NCI-H187 treated with DMSO at 0.1 percent for 48 hours (cell line): ENCODE data around the gene POTEE.
"Not testable (repeated sequence)": the region's sequence is repeated elsewhere in the genome, so short reads cannot be mapped to it uniquely, and the experiment has no call there.

Experiments used
- DNase-seq: peaks from one replicate; lab custom pipeline; 2025; lab: John Stamatoyannopoulos, UW

Gene POTEE

DNA sequence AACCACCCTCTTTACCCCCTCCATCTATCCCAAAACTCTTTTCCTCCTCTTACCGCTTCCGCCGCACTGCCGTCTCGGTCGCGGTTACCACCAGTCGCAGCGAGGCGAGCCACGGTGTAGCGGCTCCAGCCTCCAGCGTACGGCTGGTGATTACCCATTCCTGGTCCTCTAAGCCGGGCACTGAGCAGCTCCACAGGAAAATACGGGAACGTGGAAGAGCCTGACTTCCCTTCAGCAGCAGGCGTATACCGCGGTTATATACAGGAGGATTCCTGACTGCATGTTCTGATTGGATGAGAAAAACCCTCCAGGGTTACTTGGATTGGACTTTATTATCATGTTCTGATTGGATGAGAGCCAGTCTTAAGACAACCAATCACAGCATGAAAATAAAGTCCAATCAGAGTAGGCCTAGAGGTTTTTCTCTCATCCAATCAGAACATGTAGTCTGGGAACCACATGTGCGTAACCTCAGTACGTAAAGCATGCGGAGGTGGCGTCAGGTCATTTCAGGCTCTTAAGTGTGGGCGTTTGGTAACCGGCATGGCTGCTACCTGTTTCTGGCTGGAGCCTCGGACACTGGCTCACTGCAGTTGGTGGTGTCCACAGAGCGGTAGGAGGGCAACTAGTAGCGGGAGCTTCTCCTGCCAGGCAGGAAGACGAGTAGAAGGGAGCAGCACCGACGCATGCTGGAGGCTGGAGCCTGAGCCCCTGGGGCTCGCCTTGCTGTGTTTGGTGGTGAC lies at the start of gene POTEE:
POTEE (plus strand) TSS at position 507 of the 743 bp plus-strand sequence. CDS start 8,867 bp downstream, outside the sequence.
- not testable (repeated sequence) for DNase-seq

DNA sequence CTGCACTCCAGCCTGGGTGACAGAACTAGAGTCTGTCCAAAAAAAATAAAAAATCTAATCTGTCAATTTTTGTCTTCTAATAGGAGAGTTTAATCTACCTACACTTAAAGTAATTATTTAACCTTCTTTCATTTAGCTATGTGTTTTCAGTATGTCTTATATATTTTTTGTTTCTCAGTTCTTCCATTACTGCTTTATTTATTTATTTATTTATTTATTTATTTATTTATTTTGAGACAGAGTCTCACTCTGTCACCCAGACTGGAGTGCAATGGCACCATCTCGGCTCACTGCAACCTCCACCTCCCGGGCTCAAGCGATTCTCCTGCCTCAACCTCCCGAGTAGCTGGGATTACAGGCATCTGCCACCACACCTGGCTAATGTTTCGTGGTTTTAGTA lies 43.8 kb upstream of the POTEE start:
- DNase-seq = not testable (repeated sequence)

DNA sequence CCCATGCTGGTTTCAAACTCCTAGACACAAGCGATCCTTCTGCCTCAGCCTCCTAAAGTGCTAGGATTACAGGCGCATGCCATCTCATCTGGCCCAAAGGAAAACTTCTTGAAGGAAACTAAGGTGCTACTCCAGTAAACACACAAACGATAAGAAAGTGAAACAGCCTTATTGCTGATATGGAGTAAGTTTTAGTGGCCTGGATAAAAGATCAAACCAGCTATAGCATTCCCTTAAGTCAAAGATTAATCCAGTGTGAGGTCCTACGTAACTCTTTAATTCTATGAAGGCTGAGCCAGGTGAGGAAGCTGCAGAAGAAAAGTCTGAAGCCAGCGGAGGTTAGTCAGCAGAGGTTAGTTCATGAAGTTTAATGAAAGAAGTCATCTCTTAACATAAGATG lies 40.8 kb upstream of the POTEE start:
- no peak for DNase-seq

DNA sequence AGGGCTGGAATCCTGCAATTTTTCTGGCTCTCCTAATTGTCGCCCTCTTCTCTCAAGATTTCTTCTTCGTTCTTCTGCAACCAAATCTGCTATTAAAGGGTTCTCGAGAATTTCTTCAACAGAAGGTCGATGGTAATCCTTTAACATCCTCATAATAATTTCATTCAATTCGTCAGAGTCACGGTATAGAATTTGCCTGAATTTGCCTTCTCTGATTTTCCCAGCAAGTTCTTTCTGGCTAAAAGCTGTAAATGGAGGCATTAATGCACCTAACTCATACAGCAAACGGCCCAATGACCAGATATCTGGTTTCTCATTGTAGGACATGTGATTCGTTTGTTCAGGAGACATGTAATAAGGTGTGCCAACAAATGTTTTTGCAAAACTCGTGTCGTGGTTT lies 31.3 kb upstream of the POTEE start:
- not testable (repeated sequence) for DNase-seq

DNA sequence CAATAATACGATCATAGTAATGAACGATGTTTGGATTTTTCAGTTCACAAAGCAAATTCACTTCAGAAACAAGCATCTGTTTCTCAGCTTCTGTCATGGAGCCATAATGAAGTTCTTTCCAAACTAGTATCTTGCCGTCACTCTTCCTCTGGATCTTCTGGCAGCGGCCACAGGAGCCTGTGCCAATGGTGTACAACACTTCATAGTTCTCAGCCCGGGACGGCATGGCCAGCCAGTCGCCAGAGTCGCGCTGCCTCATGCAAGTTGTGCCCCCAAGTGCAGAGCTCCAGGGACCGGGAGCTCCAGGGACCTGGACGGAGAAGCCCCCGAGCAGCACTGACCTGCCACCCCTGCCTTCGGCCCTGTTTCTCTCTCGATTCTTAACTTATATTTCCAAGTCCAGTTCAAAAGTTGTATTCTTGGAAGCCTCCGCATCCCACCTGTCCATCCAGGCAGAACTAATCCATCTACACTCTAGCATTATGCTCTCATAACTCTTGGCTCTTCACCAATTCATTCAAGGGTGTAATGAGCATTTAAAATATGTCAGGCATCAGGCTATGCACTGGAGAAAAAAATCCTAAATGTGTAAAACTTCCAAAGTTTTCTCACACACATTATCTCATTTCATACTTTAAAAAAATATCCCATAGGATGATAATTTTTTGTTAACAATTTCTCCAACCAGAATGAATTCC lies 30.5 kb upstream of the POTEE start:
- not testable (repeated sequence) for DNase-seq

DNA sequence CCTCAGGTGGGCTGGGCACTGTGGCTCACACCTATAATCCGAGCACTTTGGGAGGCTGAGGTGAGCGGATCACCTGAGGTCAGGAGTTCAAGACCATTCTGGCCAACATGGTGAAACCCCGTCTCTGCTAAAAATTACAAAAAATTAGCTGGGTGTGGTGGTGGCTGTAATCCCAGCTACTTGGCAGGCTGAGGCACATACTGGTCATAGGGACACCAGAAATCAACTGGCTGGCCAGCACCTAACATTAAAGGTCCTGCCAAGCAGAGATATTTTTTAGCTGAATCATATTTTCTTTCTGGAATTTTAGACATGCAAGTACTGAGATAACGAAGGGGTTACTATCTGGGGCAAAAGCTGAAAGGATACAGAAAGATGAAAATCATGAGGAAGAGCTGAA lies 27.9 kb upstream of the POTEE start:
- not testable (repeated sequence) for DNase-seq

DNA sequence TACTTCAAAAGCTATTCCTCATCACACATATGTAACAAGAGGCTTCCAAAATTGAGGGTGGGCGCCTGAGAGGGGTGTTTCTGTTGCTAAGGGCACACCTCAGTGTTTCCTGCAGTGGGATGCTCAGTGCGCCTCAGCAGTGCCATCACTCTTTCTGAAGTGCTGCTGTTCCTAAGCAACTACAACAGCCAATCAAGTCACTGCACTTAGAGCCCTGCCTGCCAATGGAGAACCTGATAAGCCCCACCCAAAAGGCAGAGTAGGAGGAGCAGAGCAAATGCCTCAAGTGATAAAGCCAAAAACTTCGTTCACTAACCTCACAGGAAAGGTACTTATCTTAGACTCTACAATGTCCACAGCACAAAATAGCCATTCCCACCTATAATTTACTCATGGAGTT lies 15.9 kb upstream of the POTEE start:
- not testable (repeated sequence) for DNase-seq

DNA sequence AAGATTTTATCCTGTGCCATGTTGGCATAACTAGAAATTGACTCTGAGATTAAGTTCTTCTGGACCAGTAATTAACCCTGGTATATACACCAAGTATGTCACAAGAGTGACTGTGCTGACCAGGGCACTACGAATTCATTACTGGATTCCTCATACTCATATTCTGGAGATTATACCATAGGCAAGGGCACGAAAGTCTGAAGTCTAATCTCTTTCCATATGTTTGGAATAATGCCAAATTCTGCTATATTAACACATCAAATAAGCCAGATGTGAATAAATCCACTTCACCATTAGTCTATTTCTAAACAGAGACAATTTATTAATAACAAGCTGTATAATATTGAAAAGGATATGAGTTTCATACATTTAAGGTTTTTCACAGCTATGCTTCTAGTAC lies 13.2 kb upstream of the POTEE start:
- not testable (repeated sequence) for DNase-seq

DNA sequence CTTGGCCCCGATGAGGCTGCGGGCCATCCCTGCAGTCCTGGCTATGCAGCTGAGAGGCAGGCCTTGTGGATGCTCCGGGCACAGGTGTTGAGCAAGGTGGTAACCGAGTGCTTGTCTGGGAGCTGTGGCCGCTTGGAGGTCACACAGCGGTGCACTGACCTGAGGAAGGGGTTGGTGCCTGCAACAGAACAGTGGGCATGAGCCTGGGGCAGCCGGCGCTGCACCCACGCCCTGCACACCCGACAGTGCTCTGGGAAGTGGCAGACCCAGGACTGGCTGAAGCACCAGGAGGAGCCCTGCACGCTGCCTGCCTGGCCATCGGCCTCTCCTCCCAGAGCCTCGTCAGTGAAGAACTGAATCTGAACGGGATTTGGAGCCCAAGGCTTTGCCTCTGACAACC lies 8.2 kb upstream of the POTEE start:
- no peak for DNase-seq

DNA sequence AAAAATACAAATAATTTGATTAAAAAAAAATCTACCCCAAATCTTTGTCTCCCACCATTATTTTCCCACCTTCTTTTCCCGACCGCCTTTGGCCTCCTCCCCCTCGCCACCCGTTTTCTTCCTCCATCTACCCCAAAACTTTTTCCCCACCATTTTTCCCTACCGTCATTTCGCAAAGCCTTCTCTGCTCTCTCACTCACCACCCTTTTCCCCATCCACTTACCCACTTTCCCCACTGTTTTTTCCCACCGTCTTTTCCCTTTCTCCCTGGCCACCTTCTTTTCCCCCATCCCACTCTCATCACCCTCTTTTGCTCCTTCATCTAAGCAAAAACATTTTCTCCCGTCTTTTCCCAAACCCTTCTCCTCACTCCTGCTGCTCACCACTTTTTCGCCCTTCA lies 1.5 kb upstream of the POTEE start:
- not testable (repeated sequence) for DNase-seq

DNA sequence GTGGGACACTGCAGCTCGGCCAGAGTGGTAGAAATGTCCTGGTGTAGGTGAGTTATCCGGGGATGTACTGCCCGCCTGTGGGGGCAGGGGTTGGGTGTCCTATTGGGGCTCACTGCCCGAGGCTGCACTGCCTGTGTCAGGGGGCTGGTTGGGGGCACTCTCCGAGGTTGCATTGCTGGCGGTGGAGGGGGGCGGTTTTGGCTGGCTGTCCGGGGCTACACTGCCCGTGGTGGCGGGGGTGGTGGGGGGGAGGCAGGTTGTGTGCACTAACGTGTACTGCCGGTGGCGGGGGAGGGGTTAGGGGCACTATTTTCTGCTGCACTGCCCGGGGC lies 403 bp downstream of the POTEE start:
- DNase-seq = not testable (repeated sequence)

DNA sequence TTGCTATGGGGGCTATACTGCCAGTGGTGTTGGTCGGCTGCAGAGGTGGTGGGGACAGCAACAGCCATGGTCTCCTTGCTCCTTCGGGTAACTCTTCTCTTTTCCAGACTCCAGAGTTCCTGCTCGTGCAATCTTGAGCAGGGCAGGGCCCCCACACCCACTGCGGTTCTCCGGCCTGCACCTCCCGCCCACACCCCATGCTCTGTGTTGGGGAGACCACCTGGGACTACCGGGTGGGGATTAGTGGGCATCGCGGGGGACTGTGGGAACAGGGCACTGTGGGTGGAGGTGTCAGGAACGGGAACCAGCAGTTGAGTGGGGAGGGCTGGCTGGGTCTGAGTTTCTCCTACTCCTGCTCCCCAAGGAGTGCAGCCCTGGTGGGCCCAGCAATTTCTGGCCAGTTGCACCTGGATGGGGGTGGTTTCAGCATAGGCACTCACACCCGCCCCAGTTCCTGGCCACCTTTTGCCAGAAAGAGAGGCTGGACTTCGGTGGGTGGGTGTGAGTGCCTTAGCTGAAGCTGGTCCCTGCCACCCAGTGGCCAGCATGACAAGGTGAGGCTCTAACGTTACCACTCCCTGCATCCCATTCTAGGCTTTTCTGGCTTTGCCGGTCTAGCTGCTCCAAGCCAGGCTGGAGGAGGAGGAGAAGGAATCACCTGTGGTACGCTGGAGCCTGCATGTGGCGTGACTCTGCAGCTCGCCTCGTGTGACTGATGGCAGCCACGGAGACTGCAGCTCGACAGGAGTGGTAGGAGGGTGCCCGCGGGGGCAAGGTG lies 1.3 kb downstream of the POTEE start:
- not testable (repeated sequence) for DNase-seq

DNA sequence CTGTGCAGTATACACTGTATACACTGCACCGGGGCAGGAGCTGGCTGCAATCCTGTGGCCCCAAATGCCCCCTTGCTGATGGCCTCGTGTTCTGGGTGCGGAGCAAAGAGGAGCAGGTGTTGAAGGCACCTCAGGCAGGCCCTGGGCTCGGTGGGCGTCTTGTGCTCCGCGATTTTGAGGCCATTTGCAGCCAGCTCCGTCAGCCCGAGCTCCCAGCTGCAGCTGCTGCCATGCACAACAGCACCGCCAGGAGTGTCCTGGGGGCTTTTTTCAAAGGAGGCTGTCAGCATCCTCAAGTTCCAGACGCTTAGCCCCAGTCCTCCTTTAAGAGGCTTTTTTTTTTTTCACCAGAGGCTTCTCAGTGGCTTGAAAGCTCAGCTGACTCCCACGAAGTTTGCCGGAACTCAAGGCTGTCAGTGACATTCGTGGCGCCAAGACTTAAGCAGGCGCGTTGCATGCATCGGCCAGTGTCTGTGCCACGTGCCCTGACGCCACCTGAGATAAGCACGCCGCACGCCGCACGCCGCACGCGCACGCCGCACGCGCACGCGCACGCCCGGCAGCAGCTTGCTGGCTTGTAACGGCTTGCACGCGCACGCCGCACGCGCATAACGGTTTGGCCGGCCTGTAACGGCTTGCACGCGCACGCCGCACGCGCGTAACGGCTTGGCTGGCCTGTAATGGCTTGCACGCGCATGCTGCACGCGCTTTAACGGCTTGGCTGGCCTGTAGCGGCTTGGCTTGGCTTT lies 8.1 kb downstream of the POTEE start:
- DNase-seq = not testable (repeated sequence)

DNA sequence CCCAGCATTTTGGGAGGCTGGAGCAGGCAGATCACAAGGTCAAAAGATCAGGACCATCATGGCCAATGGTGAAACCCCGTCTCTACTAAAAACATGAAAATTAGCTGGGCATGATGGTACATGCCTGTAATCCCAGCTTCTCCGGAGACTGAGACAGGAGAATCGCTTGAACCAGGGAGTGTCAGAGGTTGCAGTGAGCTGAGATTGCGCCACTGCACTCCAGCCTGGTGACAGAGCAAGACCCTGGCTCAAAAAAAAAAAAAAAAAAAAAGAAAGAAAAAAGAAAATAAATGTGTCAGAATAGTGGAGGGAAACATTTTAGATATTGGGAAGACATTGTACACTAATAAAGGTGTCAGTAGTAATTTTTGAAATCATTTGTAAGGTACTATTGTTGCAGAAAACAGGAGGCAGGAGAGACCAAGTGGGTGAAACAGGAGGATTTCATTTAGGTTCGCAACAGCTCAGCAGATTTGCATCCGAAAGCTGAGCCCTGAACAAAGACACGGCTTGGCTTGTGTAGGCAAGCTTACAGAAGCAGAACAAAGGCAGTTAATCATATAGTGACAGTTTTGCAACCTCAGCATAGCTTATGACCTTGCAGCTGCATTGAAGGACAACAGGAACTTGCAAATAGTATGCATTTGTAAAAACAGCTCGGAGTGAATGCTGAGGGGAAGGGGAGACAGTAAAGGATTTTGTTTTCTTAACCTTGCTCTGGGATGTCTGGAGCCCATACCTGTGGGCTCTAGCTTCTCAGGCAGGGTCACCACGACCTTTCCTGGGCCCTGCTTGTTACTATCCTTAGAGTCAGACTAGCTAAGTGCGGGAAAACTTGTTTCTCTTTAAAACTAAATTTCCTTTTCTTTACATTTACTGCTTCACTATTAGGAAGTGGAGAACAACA lies 26.5 kb downstream of the POTEE start:
- DNase-seq = not testable (repeated sequence)
